ENCODE results near the gene ELN.

ELN gene

DNA sequence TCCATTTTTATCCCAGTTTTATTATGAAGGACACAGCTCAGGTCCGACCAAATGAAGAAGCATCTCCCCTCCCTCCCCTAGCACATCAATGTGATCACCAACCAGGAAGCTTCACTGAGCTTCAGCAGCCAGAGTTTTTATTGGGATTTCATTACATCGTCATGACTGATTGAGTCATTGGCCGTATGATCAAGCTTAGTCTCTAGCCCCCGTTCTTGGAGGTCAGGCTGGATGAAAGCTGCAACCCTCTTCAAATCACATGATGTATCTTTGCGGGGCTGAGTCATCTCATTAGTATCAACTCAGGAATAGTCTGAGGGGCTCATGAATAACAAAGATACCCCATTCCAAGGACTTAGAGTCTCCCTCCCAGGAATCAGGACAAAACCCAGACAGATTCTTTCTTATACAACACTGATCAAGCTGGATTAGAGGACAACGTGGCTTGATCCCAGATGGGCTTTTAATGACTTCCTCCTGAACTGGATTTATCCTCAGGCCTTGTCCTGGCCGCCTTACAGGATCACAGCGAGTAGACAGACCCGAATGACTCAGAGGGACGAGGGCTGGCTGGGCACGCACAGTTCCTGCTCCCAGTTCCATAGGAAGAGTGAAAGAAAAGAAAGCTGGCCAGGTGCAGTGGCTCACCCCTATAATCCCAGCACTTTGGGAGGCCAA, 70.1 kb downstream of the ELN start:
- DNase-seq = no peak

DNA sequence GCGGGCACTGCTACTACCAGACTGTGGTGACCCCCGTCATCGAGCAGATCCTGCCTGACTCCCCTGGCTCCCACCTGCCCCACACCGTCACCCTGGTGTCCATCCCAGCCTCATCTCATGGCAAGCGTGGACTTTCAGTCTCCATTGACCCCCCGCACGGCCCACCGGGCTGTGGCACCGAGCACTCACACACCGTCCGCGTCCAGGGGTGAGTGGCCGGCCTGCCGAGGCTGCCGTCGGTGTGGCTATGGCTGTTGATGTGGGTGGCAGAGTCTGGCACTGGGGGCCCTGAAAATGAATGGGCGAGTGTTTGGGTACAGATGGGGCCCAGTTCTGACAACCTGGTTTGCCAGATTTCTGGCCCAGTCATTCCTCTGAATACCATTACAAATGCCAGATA, 71.1 kb downstream of the ELN start:
- no peak for DNase-seq

DNA sequence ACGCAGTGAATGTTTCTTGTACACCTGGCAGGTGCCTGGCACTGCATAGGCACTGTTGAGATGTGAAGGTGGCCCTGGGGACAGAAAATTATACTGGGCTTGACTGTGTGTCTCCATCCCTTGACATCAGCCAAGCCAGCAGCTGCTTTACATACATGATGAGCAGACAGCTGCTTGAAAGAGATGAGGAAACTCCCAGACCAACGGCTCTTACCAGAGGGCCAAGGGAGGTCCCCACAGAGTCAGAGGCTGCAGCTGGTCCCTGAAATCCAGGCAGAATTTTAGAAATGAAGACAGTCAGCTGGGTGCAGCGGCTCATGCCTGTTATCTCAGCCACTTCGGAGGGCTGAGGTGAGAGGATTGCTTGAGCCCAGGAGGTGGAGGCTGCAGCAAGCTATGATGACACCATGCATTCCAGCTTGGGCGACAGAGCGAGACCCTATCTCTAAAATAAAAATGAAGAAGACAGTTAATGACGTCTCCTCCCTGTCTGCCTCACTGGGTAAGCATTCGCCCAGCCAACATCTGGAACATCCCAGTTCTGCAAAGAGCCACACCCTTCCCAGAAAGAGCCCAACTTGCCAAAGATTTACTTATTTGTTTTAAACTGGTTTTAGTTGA, 73.2 kb downstream of the ELN start:
- no peak for DNase-seq

DNA sequence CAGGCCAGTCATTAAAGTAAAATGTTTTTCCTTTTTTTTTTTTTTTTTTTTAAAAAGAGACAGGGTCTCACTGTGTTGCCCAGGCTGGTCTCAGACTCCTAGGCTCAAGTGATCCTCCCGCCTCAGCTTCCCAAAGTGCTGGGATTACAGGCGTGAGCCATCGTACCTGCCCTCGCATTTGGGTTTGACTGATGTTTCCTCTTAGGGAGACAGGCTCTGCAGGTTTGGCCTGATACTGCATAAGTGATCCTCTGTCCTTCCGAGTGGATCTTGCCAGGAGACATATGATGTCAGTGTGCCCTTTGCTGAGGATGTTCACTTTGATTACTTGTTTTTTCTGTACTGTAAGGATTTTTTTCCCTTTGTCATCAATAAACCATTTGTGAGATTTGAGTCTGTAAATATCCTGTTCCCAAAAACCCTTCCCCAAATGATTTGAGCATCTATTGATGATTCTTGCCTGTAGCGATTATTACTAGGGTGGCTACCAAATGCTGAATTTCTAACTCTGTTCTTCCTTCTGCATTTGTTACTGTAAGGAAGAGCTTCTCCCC, 75.3 kb downstream of the ELN start:
- no peak for DNase-seq

DNA sequence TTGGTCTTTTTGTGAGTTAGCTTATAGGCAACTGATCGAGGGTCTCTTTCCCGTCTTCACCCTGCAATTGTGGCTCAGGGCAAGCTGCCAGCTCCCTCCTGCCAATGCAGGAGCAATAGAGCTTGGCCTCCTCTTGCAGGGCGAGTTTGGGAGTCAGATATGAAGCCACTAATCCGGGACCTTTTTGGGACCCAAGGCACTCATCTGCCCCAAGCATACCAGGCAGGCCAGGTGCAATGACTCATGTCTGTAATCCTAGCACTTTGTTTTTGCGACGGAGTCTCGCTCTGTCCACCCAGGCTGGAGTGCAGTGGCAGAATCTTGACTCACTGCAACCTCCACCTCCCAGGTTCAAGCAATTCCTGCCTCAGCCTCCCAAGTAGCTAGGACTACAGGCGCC, 76.7 kb downstream of the ELN start:
- DNase-seq = no peak

DNA sequence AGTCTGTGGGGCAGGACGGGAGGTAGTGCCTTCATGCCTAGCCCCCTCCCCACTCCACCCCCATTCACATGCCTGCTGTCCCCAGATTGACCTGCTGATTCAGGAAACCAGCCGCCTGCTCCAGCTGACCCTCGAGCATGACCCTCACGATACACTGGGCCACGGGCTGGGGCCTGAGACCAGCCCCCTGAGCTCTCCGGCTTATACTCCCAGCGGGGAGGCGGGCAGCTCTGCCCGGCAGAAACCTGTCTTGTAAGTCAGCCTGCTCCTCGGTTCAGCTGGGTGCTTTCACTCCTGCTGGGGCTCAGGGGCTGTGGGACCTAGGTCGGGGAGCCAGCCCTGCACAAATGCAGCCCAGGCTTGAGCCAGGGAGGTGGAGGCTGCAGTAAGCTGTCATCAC, 78.0 kb downstream of the ELN start:
- no peak for DNase-seq

DNA sequence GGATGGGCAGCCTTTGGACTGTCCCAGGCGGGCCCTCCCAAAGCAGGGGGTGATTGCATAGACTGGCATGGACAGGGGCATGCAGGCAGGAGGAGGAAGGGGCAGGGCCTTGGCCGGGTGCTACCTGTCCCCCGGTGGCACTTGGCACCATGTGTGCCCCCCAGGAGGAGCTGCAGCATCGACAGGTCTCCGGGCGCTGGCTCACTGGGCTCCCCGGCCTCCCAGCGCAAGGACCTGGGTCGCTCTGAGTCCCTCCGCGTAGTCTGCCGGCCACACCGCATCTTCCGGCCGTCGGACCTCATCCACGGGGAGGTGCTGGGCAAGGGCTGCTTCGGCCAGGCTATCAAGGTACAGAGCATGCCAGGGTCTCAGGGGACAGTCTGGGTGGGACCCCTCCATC, 78.9 kb downstream of the ELN start:
- DNase-seq = no peak

DNA sequence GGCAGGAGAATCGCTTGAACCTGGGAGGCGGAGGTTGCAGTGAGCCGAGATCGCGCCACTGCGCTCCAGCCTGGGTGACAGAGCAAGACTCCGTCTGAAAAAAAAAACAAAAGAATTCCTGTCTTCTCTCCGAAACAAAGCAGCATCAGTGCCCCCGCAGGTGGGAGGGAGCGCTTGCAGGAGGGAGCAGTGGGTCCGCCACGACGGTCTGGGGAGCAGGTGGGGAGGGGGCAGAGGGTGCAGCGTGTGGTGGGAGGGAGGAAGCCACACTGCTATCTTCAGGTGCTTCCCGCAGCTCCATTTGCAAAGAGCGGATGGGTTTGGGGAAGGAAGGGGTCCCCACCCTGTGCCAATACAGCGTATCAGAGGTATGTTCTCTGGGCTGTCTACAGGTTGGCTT, 87.4 kb downstream of the ELN start:
- no peak for DNase-seq

DNA sequence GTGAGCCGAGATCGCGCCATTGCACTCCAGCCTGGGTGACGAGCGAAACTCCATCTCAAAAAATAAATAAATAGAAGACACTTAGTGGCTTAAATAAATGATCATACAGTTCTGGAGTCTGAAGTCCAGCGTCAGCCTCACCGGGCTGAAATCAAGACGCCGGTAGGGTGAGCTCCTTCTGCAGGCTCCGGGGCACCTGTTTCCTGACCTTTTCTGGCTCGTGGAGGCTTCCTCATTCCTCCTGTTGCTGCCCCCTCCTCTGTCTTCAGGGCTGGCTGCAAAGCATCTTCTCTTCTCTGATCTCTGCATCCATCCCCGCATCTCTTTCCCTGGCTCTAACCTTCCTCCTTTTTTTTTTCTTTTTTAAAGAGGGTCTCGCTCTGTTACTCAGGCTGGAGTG, 88.4 kb downstream of the ELN start:
- DNase-seq = no peak
